ENCODE data around the gene PHF21A. TPM values are rescaled to one million over a fixed set of nuclear protein-coding genes. Genes with fewer than 3 reads are reported as not detected.

PHF21A gene
- total and polyA plus RNA-seq, 10 of the 15 experiments (the other 5 are each of a cell fraction or from before 2014, with no cell fraction given): 2.6 to 37.2 (median 16.0) TPM

- TF ChIP-seq SKIL (IDR thresholded peaks at IDR 0.05; ENCODE audit: low read depth, poor library complexity, severe bottlenecking) (no peak), MEF2A (IDR thresholded peaks at IDR 0.05; ENCODE audit: insufficient read depth, low read depth, low read length) (no peak), NFYA (IDR thresholded peaks at IDR 0.05; ENCODE audit: borderline replicate concordance, low read depth, low read length) (no peak)
- TF ChIP-seq, protein P1, sequence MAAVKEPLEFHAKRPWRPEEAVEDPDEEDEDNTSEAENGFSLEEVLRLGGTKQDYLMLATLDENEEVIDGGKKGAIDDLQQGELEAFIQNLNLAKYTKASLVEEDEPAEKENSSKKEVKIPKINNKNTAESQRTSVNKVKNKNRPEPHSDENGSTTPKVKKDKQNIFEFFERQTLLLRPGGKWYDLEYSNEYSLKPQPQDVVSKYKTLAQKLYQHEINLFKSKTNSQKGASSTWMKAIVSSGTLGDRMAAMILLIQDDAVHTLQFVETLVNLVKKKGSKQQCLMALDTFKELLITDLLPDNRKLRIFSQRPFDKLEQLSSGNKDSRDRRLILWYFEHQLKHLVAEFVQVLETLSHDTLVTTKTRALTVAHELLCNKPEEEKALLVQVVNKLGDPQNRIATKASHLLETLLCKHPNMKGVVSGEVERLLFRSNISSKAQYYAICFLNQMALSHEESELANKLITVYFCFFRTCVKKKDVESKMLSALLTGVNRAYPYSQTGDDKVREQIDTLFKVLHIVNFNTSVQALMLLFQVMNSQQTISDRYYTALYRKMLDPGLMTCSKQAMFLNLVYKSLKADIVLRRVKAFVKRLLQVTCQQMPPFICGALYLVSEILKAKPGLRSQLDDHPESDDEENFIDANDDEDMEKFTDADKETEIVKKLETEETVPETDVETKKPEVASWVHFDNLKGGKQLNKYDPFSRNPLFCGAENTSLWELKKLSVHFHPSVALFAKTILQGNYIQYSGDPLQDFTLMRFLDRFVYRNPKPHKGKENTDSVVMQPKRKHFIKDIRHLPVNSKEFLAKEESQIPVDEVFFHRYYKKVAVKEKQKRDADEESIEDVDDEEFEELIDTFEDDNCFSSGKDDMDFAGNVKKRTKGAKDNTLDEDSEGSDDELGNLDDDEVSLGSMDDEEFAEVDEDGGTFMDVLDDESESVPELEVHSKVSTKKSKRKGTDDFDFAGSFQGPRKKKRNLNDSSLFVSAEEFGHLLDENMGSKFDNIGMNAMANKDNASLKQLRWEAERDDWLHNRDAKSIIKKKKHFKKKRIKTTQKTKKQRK (IDR thresholded peaks at IDR 0.05; ENCODE audit: low read depth, low read length): no peak
- TF ChIP-seq, protein P2, sequence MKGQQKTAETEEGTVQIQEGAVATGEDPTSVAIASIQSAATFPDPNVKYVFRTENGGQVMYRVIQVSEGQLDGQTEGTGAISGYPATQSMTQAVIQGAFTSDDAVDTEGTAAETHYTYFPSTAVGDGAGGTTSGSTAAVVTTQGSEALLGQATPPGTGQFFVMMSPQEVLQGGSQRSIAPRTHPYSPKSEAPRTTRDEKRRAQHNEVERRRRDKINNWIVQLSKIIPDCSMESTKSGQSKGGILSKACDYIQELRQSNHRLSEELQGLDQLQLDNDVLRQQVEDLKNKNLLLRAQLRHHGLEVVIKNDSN (IDR thresholded peaks at IDR 0.05; ENCODE audit: borderline replicate concordance, extremely low read length, insufficient read depth, low read depth, low read length): no peak
- TF ChIP-seq, protein P3, sequence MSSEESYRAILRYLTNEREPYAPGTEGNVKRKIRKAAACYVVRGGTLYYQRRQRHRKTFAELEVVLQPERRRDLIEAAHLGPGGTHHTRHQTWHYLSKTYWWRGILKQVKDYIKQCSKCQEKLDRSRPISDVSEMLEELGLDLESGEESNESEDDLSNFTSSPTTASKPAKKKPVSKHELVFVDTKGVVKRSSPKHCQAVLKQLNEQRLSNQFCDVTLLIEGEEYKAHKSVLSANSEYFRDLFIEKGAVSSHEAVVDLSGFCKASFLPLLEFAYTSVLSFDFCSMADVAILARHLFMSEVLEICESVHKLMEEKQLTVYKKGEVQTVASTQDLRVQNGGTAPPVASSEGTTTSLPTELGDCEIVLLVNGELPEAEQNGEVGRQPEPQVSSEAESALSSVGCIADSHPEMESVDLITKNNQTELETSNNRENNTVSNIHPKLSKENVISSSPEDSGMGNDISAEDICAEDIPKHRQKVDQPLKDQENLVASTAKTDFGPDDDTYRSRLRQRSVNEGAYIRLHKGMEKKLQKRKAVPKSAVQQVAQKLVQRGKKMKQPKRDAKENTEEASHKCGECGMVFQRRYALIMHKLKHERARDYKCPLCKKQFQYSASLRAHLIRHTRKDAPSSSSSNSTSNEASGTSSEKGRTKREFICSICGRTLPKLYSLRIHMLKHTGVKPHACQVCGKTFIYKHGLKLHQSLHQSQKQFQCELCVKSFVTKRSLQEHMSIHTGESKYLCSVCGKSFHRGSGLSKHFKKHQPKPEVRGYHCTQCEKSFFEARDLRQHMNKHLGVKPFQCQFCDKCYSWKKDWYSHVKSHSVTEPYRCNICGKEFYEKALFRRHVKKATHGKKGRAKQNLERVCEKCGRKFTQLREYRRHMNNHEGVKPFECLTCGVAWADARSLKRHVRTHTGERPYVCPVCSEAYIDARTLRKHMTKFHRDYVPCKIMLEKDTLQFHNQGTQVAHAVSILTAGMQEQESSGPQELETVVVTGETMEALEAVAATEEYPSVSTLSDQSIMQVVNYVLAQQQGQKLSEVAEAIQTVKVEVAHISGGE (CRISPR knock-in tag; IDR thresholded peaks at IDR 0.05): no peak
Measured at GRCh38 chr11:45936511-45937054, 184.7 kb downstream of the PHF21A start (continued).

All from GM12878 (cell line).